Skeletal muscle tissue (tissue), 4 donors: ENCODE measurements around the gene SPTBN5. TPM values are rescaled to one million over a fixed set of nuclear protein-coding genes. Genes with fewer than 3 reads are reported as not detected.

ENCODE experiments used
- H3K27ac ChIP-seq: one replicate; pipeline ENCODE4 v1.7.0; 2013; ENCODE audit warnings: mild to moderate bottlenecking, low read depth, low read length, inconsistent platforms
- H3K27me3 ChIP-seq, 3 donors: one replicate each; pipeline ENCODE4 v1.7.0; 2013; ENCODE audit warnings: low read length in 3 of 3; ENCODE audit not compliant: control insufficient read depth in 3 of 3, insufficient read depth in 3 of 3
- H3K36me3 ChIP-seq, 3 donors: one replicate each; pipeline ENCODE4 v1.7.0; 2013; ENCODE audit warnings: low read length in 3 of 3; ENCODE audit not compliant: control insufficient read depth in 3 of 3, insufficient read depth in 3 of 3
- H3K4me1 ChIP-seq, 3 donors: one replicate each; pipeline ENCODE4 v1.7.0; 2013; ENCODE audit warnings: low read length in 3 of 3, mild to moderate bottlenecking in 3 of 3; ENCODE audit not compliant: control insufficient read depth in 3 of 3, insufficient read depth in 3 of 3
- H3K4me3 ChIP-seq, 3 donors: one replicate each; pipeline ENCODE4 v1.7.0; 2013; ENCODE audit warnings: low read length in 3 of 3
- H3K9ac ChIP-seq, 3 donors: one replicate each; pipeline ENCODE4 v1.7.0; 2013; ENCODE audit warnings: low read length in 3 of 3, mild to moderate bottlenecking in 3 of 3, moderate library complexity in 2 of 3, low read depth in 1 of 3
- H3K9me3 ChIP-seq, 3 donors: one replicate each; pipeline ENCODE4 v1.7.0; 2013; ENCODE audit warnings: low read length in 3 of 3; ENCODE audit not compliant: control insufficient read depth in 3 of 3
- total RNA-seq: library from RNA; depleted of rRNA; stranded (reverse); fragments of >200 nt; gene quantifications from one replicate; pipeline ENCODE4 v1.2.3, GENCODE V29; 2014
- donor health status: Osteomylitis.

The SPTBN5 gene
- total RNA-seq, 1 donor from 2014 or later = 1.0 TPM

GRCh38 chr15:41842229-41842628, 51.6 kb downstream of the SPTBN5 start:
- peaks cover 16 to 18% (median 16%) of the 10 kb centered on the region in 3 donors for H3K4me1 ChIP-seq
- no peak overlapping the region for H3K4me3 ChIP-seq
- no peaks in the 10 kb centered on the region for H3K9me3 ChIP-seq
- H3K9ac ChIP-seq = no peak overlapping the region
- H3K27me3 ChIP-seq = no peaks in the 10 kb centered on the region
- peaks cover 15 to 39% (median 34%) of the 10 kb centered on the region in 3 donors for H3K36me3 ChIP-seq
- no peak overlapping the region for H3K27ac ChIP-seq

- H3K36me3 ChIP-seq = peaks cover 15 to 34% (median 24%) of the 10 kb centered on the region in 3 donors
- H3K9me3 ChIP-seq = no peaks in the 10 kb centered on the region
- peaks cover 16 to 18% (median 16%) of the 10 kb centered on the region in 3 donors for H3K4me1 ChIP-seq
- H3K27ac ChIP-seq = no peak overlapping the region
- no peak overlapping the region for H3K4me3 ChIP-seq
- H3K27me3 ChIP-seq = no peaks in the 10 kb centered on the region
- no peak overlapping the region for H3K9ac ChIP-seq
Measured at GRCh38 chr15:41841131-41841530, 52.7 kb downstream of the SPTBN5 start.

DNA sequence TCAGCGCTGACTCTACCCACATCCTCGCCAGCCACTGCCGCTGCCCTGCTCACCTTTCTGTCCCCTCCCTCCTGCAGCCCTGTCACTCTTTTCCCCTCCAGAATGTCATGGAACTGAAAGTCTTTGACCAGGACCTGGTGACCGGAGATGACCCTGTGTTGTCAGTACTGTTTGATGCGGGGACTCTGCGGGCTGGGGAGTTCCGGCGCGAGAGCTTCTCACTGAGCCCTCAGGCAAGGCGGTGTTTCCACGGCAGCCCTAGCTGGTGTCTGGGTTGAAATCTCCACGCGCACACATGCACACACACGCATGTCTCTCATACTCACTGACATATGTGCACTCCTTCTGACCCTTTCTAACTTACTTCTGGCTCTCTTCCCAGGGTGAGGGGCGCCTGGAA, 53.2 kb downstream of the SPTBN5 start:
- no peak overlapping the region for H3K4me3 ChIP-seq
- H3K27ac ChIP-seq = no peak overlapping the region
- no peaks in the 10 kb centered on the region for H3K27me3 ChIP-seq
- H3K9ac ChIP-seq = peak overlapping the region in 1 of 3 donors; percentile 25
- H3K9me3 ChIP-seq = no peaks in the 10 kb centered on the region
- H3K4me1 ChIP-seq = peaks cover 16 to 18% (median 16%) of the 10 kb centered on the region in 3 donors
- peaks cover 15 to 29% (median 20%) of the 10 kb centered on the region in 3 donors for H3K36me3 ChIP-seq

GRCh38 chr15:41839781-41840491, 53.9 kb downstream of the SPTBN5 start:
- Histone ChIP-seq H3K27ac (no peak overlapping the region), H3K36me3 (peaks cover 15 to 29% (median 17%) of the 10 kb centered on the region in 3 donors), H3K9me3 (no peaks in the 10 kb centered on the region), H3K4me1 (peaks cover 16 to 18% (median 16%) of the 10 kb centered on the region in 3 donors), H3K9ac (peak overlapping the region in 1 of 3 donors; percentile 25), H3K4me3 (no peak overlapping the region), H3K27me3 (no peaks in the 10 kb centered on the region)

- Histone ChIP-seq H3K4me3 (no peak within 1 kb of the TSS), H3K27me3 (no peaks in the 10 kb centered on the region), H3K36me3 (peaks cover 12 to 18% (median 16%) of the 10 kb centered on the region in 3 donors), H3K4me1 (peaks cover 16 to 18% (median 16%) of the 10 kb centered on the region in 3 donors), H3K27ac (peak within 1 kb of the TSS; percentile 75), H3K9me3 (no peaks in the 10 kb centered on the region), H3K9ac (peak within 1 kb of the TSS in 1 of 3 donors; percentile 25)
Measured at GRCh38 chr15:41838400-41838897, 55.4 kb downstream of the SPTBN5 start, which contains the start of gene PLA2G4B. Gene PLA2G4B (plus strand): TSS chr15:41838847. CDS start chr15:41838914, 67 bp downstream.

- Histone ChIP-seq H3K36me3 (peaks cover 12 to 20% (median 18%) of the 10 kb centered on the region in 3 donors), H3K4me1 (peaks cover 16 to 18% (median 16%) of the 10 kb centered on the region in 3 donors), H3K27ac (no peak overlapping the region), H3K9ac (no peak overlapping the region), H3K4me3 (no peak overlapping the region), H3K9me3 (no peaks in the 10 kb centered on the region), H3K27me3 (no peaks in the 10 kb centered on the region)
Measured at GRCh38 chr15:41836713-41837454, 57.0 kb downstream of the SPTBN5 start.

DNA sequence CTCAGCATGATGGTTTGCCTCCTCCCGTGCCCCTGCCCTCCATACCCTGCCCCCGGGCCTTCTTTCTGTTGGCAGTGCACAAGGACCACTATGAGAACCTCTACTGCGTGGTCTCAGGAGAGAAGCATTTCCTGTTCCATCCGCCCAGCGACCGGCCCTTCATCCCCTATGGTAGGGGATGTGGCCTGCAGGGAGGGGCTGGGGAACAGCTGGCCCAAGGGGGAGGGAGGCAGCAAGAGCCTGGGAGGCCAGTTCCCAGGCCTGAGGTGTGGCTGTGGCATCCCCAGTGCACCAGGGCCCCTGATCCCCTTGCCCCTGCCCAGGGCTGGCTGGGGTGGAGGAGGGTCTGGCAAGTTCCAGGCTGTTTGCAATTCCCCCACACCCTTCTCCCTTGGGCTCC, 57.8 kb downstream of the SPTBN5 start:
- H3K27ac ChIP-seq = no peak overlapping the region
- no peak overlapping the region for H3K9ac ChIP-seq
- peaks cover 16 to 18% (median 16%) of the 10 kb centered on the region in 3 donors for H3K4me1 ChIP-seq
- no peaks in the 10 kb centered on the region for H3K9me3 ChIP-seq
- H3K27me3 ChIP-seq = no peaks in the 10 kb centered on the region
- peaks cover 13 to 19% (median 16%) of the 10 kb centered on the region in 3 donors for H3K36me3 ChIP-seq
- no peak overlapping the region for H3K4me3 ChIP-seq

GRCh38 chr15:41834096-41834495, 59.8 kb downstream of the SPTBN5 start:
- H3K27ac ChIP-seq = no peak overlapping the region
- H3K4me3 ChIP-seq = no peak overlapping the region
- peaks cover 10 to 25% (median 11%) of the 10 kb centered on the region in 3 donors for H3K36me3 ChIP-seq
- peaks cover 10 to 20% (median 18%) of the 10 kb centered on the region in 3 donors for H3K4me1 ChIP-seq
- H3K27me3 ChIP-seq = no peaks in the 10 kb centered on the region
- H3K9me3 ChIP-seq = no peaks in the 10 kb centered on the region
- H3K9ac ChIP-seq = no peak overlapping the region

GRCh38 chr15:41832875-41833274, 61.0 kb downstream of the SPTBN5 start:
- Histone ChIP-seq H3K27ac (no peak overlapping the region), H3K9me3 (no peaks in the 10 kb centered on the region), H3K9ac (no peak overlapping the region), H3K36me3 (peaks cover 10 to 25% (median 11%) of the 10 kb centered on the region in 3 donors), H3K4me3 (no peak overlapping the region), H3K4me1 (peaks cover 10 to 19% (median 16%) of the 10 kb centered on the region in 3 donors), H3K27me3 (no peaks in the 10 kb centered on the region)
